ENCODE data around the gene DAPK3.

The DAPK3 gene

DNA sequence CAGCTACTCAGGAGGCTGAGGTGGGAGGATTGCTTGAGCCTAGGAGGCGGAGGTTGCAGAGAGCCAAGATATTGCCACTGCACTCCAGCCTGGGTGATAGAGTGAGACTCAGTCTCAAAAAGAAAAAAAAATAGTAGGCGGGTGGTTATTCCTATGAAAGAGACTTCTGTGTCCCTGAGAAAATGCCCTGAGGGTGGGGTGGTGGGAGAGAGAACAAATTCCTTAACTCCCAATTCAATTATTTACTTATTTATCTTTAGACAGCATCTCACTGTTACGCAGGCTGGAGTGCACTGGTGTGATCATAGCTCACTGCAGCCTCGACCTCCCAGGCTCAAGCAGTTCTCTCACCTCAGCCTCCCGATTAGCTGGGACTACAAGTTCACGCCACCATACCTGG is 24.7 kb upstream of the DAPK3 start:
- no peak for DNase-seq (ENCODE audit: low read depth)

GRCh38 chr19:3990815-3991117 is 19.9 kb upstream of the DAPK3 start:
- TF ChIP-seq, protein P1, sequence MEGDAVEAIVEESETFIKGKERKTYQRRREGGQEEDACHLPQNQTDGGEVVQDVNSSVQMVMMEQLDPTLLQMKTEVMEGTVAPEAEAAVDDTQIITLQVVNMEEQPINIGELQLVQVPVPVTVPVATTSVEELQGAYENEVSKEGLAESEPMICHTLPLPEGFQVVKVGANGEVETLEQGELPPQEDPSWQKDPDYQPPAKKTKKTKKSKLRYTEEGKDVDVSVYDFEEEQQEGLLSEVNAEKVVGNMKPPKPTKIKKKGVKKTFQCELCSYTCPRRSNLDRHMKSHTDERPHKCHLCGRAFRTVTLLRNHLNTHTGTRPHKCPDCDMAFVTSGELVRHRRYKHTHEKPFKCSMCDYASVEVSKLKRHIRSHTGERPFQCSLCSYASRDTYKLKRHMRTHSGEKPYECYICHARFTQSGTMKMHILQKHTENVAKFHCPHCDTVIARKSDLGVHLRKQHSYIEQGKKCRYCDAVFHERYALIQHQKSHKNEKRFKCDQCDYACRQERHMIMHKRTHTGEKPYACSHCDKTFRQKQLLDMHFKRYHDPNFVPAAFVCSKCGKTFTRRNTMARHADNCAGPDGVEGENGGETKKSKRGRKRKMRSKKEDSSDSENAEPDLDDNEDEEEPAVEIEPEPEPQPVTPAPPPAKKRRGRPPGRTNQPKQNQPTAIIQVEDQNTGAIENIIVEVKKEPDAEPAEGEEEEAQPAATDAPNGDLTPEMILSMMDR (IDR thresholded peaks at IDR 0.05; ENCODE audit: control insufficient read depth, insufficient read depth, low read depth, low read length, missing control alignments), result no peak
- no peak overlapping the region for H3K4me3 ChIP-seq (ENCODE audit: control insufficient read depth, low read depth, low read length)
- no peak for DNase-seq (ENCODE audit: low read depth)

More for the DNA sequence above, 24.7 kb upstream of the DAPK3 start:
- TF ChIP-seq, protein P1 (IDR thresholded peaks at IDR 0.05; ENCODE audit: control insufficient read depth, insufficient read depth, low read depth, low read length, missing control alignments), result no peak
- no peak overlapping the region for H3K4me3 ChIP-seq (ENCODE audit: control insufficient read depth, low read depth, low read length)

DNA sequence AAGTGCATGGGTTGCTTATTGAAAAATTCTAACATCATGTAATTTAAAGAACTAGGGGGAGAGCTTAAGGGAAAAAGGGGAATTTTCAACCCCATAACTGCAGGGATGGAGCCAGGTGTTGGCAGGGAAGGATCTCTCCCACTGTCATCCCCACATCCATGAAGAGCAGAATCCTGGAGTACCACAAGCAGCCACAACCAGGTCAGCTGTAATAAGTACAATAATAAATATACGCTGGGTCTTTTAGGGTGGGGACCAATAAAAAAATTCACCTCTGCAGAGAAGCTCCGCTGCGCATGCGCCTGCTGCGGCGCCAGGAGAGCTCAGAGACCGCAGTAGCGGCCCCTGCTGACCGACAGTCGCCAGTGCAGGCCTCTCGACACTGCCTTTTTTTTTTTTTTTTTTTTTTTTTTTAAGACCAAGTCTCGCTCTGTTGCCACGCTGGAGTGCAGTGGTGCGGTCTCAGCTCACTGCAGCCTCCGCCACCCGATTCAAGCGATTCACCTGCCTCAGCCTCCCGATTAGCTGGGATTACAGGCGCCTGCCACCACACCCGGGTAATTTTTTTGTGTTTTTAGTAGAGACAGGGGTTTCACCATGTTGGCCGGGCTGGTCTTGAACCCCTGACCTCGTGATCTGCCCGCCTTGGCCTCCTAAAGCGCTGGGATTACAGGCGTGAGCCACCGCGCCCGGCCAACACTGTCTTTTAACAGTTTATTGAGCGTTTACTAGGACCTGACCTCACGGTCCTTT is 16.9 kb upstream of the DAPK3 start:
- no peak for DNase-seq (ENCODE audit: low read depth)
- TF ChIP-seq, protein P1 (IDR thresholded peaks at IDR 0.05; ENCODE audit: control insufficient read depth, insufficient read depth, low read depth, low read length, missing control alignments), result peak; percentile 90
- H3K4me3 ChIP-seq (ENCODE audit: control insufficient read depth, low read depth, low read length), result peak overlapping the region; percentile 21

DNA sequence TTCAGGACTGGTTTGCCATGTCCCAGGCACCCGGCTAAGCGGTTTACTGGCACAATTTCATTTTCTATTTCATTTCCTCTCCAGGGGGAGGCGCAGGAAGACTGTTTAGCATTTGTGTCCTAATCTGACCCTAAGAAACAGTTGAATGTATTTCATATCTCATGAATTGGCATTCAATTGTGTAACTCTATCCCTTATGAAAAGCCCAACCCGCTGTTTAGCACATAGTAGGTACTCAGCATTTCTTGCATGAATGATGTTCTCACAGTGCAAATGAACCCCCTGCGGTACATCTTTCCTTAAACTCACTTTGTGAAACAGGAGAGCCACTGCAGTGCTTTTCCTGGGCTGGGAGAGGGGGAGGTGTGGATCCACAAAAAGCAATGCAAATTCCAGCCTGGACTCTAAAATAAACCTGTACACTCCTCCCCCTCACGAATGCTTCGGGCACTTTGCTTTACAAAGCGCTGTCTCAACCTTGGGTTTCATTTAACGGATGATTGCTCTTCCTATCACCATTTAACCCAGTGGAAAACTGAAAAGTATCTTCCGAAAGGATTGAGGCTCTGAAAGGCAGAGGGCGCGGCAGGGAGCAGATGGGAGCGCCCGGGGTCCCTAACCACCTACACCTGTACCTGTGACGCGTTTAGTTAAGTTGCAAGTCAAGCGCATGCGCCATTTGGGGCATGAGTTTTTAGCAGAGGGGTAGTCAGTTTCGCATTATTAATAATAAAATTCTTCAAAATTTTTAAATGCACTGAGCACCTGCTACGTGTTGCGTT is 15.6 kb upstream of the DAPK3 start:
- TF ChIP-seq, protein P1 (IDR thresholded peaks at IDR 0.05; ENCODE audit: control insufficient read depth, insufficient read depth, low read depth, low read length, missing control alignments), result peak; percentile 71
- peak; percentile 38 for DNase-seq (ENCODE audit: low read depth)
- H3K4me3 ChIP-seq (ENCODE audit: control insufficient read depth, low read depth, low read length), result peak overlapping the region; percentile 78

DNA sequence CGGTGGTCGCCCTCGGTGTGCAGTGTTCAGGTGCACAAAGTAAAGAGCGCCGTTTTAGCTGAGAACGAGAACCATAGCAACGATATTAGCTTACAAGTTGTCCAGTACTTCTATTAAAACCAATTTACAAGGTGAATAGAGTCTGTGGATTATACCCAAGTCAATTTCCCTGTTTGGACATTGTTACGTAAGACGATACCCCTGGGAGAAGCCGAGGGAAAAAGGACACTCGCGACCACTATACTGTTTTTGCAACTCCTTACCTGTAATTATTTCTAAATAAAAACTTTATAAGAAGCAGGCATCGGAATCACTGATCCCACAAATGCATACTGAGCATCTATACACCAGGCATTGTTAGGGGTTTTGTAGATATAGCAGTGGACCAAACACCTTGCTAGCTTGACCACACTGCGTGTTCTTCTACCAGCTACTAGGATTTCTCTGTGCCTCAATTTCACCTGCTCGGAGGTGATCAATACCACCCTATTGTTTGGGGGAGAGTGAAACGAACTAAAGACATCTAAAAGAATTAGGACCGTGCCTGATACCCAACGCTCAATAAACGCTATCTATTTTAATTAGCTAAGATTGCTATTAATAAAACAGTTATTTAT is 14.9 kb upstream of the DAPK3 start:
- TF ChIP-seq, protein P1 (IDR thresholded peaks at IDR 0.05; ENCODE audit: control insufficient read depth, insufficient read depth, low read depth, low read length, missing control alignments), result no peak
- peak overlapping the region; percentile 78 for H3K4me3 ChIP-seq (ENCODE audit: control insufficient read depth, low read depth, low read length)
- no peak for DNase-seq (ENCODE audit: low read depth)

DNA sequence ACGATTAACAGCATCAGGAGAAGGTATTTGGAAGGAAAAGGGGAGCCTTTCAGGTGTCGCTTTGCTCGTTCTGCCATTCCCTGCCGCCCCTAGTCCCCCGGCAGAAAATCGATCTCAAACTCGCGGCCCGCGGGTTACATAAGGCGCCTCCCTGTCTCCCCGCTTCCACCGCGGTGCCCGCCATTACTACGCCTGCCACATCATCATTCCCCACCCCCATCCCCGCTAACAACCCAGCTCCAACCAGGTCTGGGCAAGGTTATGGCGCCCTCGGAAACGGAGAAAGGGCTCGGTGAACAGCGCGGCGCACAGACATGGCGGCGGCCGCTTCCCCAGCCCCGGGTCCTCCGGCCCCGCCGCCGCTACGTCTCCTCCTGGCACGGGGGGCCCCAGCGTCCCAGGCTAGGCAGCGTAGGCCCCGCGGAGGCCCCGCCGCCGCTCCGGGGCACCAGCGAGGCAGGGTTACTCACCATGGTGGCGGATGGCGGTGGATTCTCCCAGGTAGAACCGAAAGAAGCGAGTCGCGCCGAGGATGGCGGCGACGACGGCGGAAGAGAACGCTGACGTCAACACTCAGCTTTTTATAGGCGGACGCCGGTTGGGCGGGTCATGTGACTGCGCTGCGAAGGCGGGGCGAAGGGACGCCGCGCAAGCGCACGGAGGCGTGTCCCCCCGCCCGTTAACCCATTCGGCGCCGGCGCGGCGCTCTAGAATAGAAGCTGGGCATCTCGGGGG is 14.2 kb upstream of the DAPK3 start, which contains the start of gene EEF2:
Gene EEF2, minus strand, starts transcription at position 556 of the 735 bp plus-strand sequence. Its CDS starts 83 bp downstream, at position 473.
- peak; percentile 68 for DNase-seq (ENCODE audit: low read depth)
- TF ChIP-seq, protein P1 (IDR thresholded peaks at IDR 0.05; ENCODE audit: control insufficient read depth, insufficient read depth, low read depth, low read length, missing control alignments), result no peak
- H3K4me3 ChIP-seq (ENCODE audit: control insufficient read depth, low read depth, low read length), result peak within 1 kb of the TSS; percentile 78

All from AG09309 (cell line).